HG03095 (cell line): ENCODE results near the gene CCDC186.
"Not testable (repeated sequence)": the region's sequence is repeated elsewhere in the genome, so short reads cannot be mapped to it uniquely, and the experiment has no call there.

ENCODE experiments used
- ATAC-seq: cut with Tn5 transposase; IDR thresholded peaks from one replicate; pipeline ENCODE4 v1.9.1; 2021; ENCODE audit warnings: moderate library complexity; ENCODE audit not compliant: unreplicated experiment

The CCDC186 gene

DNA sequence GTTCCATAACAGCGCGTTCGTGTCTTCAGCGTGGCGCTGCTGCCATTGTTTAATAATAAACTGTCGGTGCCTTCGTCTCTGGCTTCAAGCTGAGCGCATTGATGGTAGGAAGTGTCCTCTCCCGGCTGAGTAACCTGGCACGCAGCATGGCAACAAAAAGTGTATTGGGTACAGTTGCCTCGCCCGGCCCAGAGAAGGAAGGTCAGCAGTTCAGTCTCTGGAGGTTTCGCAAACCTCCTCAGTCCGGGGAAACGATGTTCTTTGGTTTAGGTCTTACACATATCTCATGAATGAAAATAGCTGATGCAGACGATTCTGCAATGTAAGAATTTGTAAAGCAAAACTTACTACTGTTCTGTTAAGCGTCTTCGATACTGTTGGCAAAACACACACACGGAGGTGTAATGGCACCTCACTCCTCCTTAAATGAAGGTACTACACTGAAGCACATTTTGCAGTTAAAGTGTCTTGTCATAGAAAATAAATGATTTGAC, 739 bp upstream of the CCDC186 start:
- ATAC-seq: peak; percentile 3

DNA sequence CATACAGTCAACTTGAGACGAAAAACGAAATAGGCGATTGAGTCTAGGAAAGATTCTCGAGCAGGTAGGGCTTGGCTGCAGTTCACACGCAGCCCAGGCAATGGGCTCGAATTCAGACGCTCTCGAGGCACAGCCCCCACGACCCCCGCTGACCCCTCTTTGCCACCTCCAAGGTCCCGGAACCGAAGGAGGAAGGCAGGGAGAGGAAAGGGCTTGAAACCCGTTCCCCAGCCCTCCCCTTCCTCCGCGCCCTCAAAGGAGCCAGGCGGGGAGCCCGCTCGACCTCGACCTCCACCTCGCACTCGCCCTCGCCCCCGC, 441 bp downstream of the CCDC186 start:
- ATAC-seq: no peak

DNA sequence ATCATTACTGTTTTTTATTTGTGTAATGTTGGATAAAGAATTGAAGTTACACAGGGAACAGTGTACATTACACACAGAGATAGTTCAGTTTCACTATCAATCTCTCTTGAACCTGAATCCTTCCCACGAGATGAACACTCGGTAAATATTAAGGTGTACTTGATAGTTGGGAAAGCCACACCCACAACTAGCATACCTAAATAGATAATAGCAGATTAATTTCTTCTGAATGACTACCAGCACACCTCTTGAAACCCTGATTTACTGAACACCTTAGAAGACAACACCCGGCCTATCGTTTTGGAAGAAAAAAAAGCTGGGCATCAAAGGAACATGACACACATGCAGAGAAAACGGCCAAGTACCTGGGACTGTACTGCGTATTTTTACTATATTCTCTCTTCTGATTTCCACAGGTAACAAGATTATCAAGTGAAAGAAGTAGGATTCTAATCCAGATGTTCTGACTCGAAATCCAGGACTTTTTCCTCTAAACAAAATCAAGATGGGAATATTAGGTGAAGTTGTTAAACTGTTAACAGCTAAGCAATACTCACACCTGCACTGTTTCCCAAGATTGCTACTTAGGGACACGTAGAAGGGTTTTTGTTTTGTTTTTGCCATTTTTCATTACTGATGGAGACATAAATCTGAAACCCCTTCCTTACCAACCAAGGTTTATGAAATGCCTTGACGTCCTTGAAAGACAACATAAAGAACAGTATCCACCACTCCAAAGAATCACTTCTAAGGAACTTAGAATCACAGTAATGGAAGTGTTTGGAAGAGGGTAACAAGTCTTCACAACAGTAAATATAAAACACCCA, 1.0 kb downstream of the CCDC186 start:
- no peak for ATAC-seq

DNA sequence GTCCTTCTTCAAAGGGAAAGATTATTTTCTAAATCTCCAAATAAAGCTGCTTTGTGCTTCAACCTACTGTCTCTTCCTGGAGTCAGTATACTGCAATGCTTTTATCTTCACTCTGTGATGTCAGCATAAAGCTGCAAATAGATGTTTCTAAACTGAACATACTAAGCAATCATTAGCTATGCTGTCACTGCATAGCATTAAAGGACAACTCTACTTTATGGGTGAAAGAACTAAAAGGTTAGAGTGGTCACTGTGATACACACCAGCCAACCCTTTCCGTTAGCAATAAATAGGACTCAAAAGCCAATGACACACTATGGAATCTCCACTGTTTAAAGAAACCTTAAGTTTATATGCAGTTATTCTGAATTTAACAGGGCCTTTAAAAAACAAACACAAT, 1.8 kb downstream of the CCDC186 start:
- no peak for ATAC-seq

DNA sequence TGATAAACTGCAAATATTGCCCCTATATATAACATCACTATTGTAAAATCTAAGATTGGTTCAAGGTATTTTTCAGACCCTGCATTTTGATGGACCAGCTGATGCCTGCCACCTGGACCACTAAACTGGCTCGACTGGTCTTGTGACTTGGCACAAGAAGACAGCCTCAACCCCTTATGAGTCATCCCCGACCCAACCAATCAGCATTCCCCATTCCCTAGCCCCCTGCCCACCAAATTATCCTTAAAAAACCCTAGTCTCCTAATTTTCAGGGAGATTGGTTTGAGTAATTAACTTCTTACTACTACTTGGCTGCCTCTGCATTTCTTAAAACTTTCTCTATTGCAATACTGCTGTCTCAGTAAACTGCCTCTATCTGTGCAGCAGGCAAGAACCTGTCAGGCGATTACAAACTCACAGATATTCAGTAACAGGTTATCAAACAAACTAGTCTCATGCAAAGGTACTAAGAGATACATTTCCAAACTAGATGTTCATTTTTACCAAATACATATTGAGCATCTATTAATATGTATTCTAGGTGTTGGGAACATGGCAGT, 5.5 kb downstream of the CCDC186 start:
- no peak for ATAC-seq

DNA sequence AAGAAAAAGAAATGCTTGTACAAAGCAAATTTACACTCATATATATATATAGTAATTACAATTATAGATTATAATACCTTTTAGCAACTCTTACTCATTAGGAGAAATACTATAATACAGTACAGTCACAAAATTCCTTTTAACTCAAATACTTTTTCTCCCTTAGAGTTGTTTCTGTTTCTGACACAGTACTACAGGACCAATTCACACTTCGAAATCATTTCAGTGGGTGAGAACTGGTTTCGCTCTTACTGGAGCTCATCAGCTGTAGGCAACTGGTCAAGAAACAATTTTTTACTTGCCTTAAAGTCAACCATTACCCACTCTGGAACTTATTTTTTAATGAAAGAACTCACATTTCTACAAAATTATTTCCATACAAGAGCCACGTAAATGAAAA, 6.0 kb downstream of the CCDC186 start:
- no peak for ATAC-seq

DNA sequence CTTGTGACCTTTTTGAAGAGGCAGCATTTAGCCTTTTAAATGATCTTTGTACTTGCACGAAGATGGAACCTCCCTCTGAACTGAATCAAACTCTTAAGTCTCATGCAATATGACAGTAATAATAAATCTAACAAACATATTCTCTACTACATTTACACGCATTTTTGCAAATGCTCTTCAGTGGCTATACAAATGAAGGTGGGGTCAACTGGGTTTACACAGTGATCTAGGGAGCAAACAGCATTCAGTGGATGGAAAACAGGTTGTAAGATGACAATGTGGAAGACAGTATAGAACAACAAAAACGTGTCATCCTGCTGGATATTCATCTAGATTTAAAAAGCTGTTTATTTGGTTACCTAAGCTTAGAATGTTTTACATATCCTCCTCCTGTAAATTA, 7.5 kb downstream of the CCDC186 start:
- ATAC-seq: no peak

DNA sequence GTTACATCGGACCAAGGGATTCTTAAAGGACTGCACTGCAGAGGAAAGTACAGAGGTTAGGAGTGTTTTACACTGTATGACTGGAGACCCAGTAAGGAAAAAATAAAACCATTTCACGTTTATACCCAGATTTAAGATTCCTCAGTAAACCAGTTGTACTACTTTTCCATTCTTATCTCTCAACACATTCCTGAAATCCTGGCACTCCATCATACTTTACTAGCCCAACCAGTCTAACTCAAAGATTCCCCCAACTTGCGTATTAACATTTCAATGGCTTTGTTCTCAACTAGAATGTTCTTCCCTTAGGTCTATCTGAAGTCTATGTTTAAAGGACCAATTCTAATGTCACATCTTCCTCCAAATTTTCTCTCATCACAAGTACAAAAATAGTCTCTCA, 8.0 kb downstream of the CCDC186 start:
- ATAC-seq: no peak

DNA sequence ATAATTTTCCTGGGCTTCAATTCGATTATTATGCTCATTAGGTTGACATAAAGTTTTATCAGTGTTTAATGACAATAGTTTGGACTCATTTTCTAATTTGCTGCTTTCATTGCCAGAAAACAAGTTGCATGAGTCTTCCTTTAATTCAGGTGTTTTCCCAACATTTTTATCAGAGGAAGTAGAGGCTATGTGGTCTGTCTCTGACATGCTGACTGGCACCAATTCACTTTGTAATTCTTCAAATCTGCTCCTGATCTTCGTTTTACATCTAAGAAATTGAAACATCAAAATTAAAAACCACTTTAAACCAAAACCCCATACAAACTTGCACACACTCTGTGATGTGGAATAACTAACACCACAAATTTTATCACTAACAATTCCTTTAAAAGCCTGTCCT, 10.9 kb downstream of the CCDC186 start:
- ATAC-seq: no peak

DNA sequence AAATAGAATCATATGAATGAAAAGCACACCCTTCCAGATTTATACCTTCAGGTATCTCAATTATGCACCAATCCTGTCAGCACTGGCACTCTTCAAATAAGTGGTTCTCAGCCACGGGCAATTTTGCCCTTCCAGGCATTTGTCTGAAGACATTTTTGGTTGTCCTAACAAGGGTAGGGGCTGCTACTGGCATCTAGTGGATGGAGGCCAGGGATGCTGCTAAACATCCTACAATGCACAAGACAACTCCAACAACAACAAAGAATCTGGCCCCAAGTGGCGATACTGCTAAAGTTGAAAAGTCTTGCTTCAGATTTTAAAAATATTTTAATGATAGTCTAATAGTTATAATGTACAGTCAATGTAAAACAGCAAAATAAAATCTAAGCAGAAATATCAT, 16.1 kb downstream of the CCDC186 start:
- ATAC-seq: no peak

DNA sequence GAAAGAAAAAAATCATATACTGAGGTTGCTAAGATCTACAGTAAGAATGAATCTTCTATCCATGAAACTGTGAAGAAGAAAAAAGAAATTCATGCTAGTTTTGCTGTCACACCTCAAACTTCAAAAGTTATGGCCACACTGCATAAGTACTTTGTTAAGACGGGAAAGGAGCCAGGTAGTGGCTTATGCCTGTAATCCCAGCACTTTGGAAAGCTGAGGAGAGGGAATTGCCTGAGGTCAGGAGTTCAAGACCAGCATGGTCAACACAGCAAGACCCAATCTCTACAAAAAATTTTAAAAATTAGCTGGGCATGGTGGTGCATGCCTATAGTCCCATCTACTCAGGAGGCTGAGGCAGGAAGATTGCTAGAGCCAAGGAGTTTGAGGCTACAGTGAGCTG, 22.1 kb downstream of the CCDC186 start:
- no peak for ATAC-seq

DNA sequence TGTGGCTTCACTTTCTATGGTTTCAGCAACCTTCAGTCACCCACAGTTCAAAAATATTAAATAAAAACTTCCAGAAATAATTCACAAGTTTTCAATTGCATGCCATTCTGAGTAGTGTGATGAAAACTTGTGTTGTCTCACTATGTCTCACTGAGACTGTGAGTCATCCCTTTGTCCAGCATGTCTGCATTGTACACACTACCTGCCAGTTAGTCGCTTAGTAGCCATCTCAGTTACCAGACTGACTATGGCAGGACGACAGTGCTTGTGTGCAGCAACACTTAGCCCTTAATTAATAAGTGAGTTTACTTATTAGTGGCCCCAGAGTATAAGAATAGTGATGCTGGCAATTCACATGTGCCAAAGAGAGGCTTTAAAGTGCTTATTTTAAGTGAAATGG, 22.5 kb downstream of the CCDC186 start:
- no peak for ATAC-seq

DNA sequence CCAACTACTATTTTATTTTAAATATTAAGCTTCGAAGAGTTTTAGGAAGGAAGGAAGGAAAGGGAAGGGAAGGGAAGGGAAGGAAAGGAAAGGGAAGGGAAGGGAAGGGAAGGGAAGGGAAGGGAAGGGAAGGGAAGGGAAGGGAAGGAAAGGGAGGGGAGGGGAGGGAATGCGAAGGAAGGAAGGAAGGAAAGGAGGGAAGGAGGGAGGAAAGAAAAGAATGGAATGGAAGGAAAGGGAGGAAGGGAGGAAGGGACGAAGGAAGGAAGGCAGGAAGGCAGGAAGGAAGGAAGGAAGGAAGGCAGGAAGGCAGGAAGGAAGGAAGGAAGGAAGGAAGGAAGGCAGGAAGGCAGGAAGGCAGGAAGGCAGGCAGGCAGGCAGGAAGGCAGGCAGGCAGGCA, 24.5 kb downstream of the CCDC186 start:
- not testable (repeated sequence) for ATAC-seq

DNA sequence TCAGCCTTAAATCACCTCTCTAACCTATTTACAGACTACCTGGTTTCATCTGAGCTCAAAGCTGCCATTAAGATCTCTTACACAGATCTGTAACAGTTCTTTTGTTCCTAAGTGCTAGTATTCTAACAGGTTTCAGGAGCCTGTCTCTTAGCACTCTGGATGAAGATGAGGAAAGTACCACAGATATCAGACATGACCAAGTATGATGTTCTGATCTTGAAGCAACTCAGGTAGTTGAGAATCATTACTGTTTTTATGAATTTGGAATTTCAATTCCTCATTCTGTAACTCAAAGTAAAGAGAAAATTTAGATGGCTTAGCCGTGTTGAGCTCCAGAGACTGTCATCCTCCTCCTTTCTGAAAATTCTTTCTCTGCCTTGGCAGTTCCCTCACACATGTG, 30.8 kb downstream of the CCDC186 start:
- ATAC-seq: no peak

DNA sequence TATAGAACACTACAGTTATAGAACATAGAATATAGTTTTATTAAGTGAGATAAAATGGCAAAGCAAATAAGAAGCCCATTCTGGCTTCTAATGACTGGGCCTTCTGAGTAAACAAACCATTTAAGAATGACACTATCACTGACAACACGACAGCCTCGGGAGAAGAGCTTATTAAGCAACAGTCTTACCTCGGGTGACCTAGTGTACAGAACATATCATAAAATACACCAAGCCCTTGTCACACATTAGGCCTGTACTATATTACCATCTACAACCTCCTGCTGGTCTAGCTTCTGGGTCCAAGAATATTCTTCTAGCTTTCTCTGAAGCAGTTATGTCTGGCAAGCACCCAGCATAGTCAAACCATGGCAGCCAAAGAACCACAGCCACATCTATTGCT, 32.0 kb downstream of the CCDC186 start:
- ATAC-seq: no peak

DNA sequence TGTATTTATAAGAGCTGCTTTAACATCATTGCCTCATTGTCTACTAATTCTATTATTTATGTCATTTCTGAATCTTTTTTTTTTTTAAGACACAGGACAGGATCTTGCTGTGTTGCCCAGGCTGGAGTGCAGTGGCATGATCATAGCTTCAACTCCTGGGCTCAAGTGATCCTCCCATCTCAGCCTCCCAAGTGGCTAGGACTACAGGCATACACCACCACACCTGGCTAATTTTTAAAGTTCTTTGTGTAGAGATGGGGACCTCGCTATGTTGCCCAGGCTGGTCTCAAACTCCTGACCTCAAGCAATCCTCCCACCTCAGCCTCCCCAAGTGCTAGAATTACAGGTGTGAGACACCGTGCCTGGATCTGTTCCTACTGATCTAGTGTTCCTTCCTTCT, 33.2 kb downstream of the CCDC186 start:
- ATAC-seq: not testable (repeated sequence)

DNA sequence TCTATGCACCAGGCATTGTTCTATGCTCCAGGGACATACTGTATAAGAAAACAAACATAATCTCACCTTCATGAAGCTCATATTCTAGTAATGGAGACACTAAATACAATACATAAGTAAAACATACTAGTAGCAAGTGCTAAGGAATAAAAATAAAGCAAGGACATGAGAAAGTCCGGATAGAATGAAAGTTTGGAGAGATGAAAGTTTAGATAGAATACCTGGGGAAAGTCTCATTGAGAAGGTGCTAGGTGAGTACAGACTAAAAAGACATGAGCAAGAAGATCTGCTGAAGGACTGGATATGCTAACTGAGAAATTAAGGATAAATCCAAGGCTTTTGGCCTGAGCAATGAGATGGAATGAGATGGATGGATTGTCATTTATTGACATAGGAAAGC, 34.0 kb downstream of the CCDC186 start:
- ATAC-seq: no peak

DNA sequence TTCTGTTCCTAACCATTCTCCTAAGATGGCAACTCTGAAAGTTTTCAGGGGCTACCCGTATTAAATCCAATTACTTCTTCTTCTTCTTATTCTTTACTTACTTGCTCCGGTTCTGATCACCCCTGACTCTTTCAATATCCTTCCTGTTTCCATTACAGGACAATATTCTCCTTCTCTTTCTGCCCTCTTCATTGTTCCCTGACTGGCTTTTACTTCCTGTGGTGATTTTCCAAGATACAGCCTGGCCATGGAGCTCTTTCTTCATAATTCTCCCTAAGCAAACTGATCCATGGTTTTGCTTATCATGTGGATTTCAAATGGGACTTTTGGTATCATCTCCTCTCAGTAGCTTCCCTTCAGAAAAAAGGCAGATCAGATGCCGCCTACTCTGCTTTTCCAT, 35.4 kb downstream of the CCDC186 start:
- no peak for ATAC-seq

DNA sequence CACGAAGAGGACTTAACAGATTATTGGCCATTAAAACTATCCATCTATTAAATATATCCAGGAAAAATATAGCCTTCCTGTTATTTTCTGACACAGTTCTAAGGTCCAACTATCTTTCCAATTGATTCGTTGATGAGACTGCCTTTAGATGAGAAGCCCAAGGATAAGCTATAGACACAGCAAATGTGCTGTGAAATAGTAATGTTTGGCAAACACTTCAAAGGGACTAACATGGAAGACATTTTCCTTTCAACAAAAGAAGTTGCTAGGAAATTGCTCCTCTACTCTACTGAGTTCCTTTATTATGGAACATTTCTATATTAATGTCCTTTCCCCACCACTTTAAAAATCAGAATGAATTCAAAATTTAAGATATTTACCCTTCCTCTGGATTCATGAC, 38.5 kb downstream of the CCDC186 start:
- ATAC-seq: no peak

DNA sequence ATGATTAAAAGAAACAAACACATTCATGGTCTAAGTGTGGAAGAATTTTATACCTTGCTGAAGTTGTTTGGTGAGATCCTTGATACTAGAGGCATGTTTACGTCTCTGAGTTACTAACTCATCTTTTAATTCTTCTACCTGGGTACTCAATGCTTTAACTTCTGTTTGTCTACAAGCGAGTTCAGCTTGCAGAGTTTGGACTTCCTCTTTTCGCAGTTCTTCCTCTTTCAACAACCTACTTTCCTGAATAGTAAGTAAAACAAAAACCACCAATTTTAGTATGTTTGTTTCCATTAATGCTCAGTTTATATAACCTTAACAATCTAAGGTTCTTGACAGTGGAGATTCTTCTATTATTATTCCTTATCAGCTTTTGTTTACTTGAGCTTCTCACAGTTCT, 42.9 kb downstream of the CCDC186 start:
- peak; percentile 69 for ATAC-seq

DNA sequence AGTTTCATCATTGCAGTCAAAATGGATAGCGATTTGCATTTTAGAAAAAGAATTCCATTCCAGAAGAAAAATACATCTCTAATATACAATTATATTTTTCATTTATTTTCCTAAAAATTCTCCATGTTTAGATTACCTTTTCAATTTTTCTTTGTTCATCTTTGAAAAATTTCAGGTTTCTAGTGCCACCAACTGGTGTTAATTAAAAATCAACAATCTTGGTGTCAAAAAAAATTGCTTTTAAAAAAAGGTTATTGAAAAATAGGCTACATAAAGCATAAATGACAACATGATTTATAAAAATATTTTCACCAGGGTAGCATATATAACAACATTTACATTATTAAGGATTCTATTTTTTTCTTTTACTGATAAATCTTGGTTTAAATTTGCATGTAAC, 53.0 kb downstream of the CCDC186 start:
- ATAC-seq: no peak

DNA sequence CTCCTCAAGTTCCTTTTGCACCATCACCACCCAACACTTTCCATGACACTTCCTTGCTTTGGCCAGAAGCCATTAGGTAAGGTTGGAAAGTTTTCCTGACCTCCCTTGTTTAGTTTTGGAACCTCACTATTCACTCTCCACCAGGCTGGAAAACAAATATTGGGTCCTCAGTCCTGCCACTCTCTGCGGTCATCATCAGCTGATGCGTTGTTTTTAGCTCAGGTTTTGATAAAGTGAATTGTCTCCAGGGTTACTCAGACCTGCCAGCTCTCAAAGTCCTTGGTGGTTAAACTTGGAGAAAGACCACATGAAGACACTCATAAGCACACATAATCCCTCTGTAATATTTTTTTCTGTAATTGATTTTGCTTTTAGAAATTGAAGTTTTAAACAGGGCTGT, 55.5 kb downstream of the CCDC186 start:
- ATAC-seq: no peak

DNA sequence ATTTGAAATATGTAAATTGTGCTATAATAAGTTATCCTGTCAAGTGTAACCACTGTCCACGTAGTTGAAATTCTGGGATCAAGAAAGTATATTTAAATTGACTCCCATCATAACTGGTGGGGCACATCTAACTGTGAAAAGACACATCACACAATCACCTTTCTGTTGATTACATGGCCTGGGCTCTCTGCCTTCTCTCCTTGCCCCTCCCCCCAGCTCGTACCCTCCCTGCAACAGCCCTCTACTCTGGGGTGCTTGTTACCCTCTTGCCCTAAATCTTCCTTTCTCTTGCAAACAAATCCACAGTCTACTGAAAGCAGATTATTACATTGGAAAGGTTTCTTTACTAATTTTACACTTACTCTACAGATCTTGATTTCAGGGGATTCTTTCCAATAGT, 56.3 kb downstream of the CCDC186 start:
- no peak for ATAC-seq
